GM18511 (cell line): ENCODE measurements around the gene TRAF3.
"Not testable (repeated sequence)": the region's sequence is repeated elsewhere in the genome, so short reads cannot be mapped to it uniquely, and the experiment has no call there.

Experiments used
- ATAC-seq: cut with Tn5 transposase; IDR thresholded peaks from one replicate; pipeline ENCODE4 v1.9.1; 2021; ENCODE audit warnings: mild to moderate bottlenecking, moderate library complexity; ENCODE audit not compliant: unreplicated experiment

TRAF3 gene

GRCh38 chr14:102918438-102918837 is 141.2 kb downstream of the TRAF3 start:
- no peak for ATAC-seq

GRCh38 chr14:102920273-102920997 is 143.2 kb downstream of the TRAF3 start:
- ATAC-seq: no peak

- ATAC-seq: no peak
These were observed 143.7 kb downstream of the TRAF3 start for GRCh38 chr14:102920998-102921304.

GRCh38 chr14:102922490-102923200 is 145.4 kb downstream of the TRAF3 start, which contains the start of gene AMN:
AMN (plus strand) TSS chr14:102922663; CDS start chr14:102922689, 26 bp downstream.
- no peak for ATAC-seq

GRCh38 chr14:102923201-102923924 is 146.1 kb downstream of the TRAF3 start:
- ATAC-seq: no peak

- ATAC-seq: no peak
These were observed 146.8 kb downstream of the TRAF3 start for GRCh38 chr14:102923925-102924486.

GRCh38 chr14:102924632-102925588 is 147.7 kb downstream of the TRAF3 start:
- ATAC-seq: no peak

GRCh38 chr14:102925646-102926045 is 148.4 kb downstream of the TRAF3 start:
- no peak for ATAC-seq

GRCh38 chr14:102926104-102926503 is 148.9 kb downstream of the TRAF3 start:
- no peak for ATAC-seq

- not testable (repeated sequence) for ATAC-seq
These were observed 149.6 kb downstream of the TRAF3 start for GRCh38 chr14:102926840-102927239.

GRCh38 chr14:102927346-102927877 is 150.2 kb downstream of the TRAF3 start:
- ATAC-seq: no peak

GRCh38 chr14:102927878-102928411 is 150.7 kb downstream of the TRAF3 start:
- ATAC-seq: peak; percentile 8

- ATAC-seq: peak; percentile 55
These were observed 151.4 kb downstream of the TRAF3 start for GRCh38 chr14:102928412-102929240.

GRCh38 chr14:102929241-102930137 is 152.2 kb downstream of the TRAF3 start:
- ATAC-seq: no peak

GRCh38 chr14:102930138-102930752 is 153.0 kb downstream of the TRAF3 start:
- ATAC-seq: no peak

- ATAC-seq: no peak
These were observed 153.7 kb downstream of the TRAF3 start for GRCh38 chr14:102930753-102931579.
